ENCODE data around the gene ARL2.

- TF ChIP-seq EZH2 (IDR thresholded peaks at IDR 0.05; ENCODE audit: borderline replicate concordance, low read length) (no peak), CTCF (IDR thresholded peaks at IDR 0.05; ENCODE audit: low read length) (no peak)
These were observed 51.9 kb downstream of the ARL2 start for GRCh38 chr11:65065851-65066250.
